Endothelial cell of umbilical vein (primary cell): ENCODE results near the gene FARP1. TPM values are rescaled to one million over a fixed set of nuclear protein-coding genes. Genes with fewer than 3 reads are reported as not detected.

Source experiments
- BruUV-seq: library from RNA; stranded (reverse); fragments of 400-500 nt; replicated peaks from 2 replicates; lab custom pipeline; 2021; lab: Mats Ljungman, UMichigan
- CTCF ChIA-PET: fragments of 300-600, 350-600 bp; sonication (Branson Sonifier 250); formaldehyde crosslinking; loops from one replicate; lab custom pipeline; 2021; ENCODE audit warnings: antibody characterized with exemption, inconsistent platforms; lab: Charles Lee
- POLR2A ChIA-PET: fragments of 300-600, 350-600 bp; sonication (Branson Sonifier 250); formaldehyde crosslinking; loops from one replicate; lab custom pipeline; 2021; ENCODE audit warnings: antibody characterized with exemption, inconsistent platforms; lab: Charles Lee
- DNase-seq: peaks from one replicate; pipeline ENCODE4 v3.0.0-alpha.2; 2011; ENCODE audit warnings: low read depth, low spot score
- FAIRE-seq: peaks from 2 replicates; lab custom pipeline; 2011; peaks lifted over from hg19 to GRCh38; lab: Jason Lieb, UNC
- H2AFZ ChIP-seq: 2 replicates; pipeline ENCODE4 v1.6.0; 2012; ENCODE audit warnings: low read depth, low read length, control low read depth, inconsistent platforms
- H3K27ac ChIP-seq: 2 replicates; pipeline ENCODE4 v1.5.1; 2011; ENCODE audit warnings: low read depth, mild to moderate bottlenecking, control low read depth, low read length, moderate library complexity; ENCODE audit not compliant: insufficient read depth
- H3K27me3 ChIP-seq, 2 experiments: 2 replicates each; pipeline versions ENCODE4 v1.6.0 to v1.6.1; 2011; ENCODE audit warnings: low read length in 2 of 2, mixed read lengths in 1 of 2; ENCODE audit not compliant: control insufficient read depth in 2 of 2, insufficient read depth in 2 of 2
- H3K36me3 ChIP-seq, 2 experiments: 2 replicates in 1 of 2; 3 replicates in 1 of 2; pipeline ENCODE4 v1.5.1; 2011; ENCODE audit warnings: low read length in 2 of 2, mild to moderate bottlenecking in 1 of 2, moderate library complexity in 1 of 2; ENCODE audit not compliant: control insufficient read depth in 2 of 2, insufficient read depth in 2 of 2; ENCODE audit errors: extremely low read depth in 1 of 2
- H3K4me1 ChIP-seq: 3 replicates; pipeline ENCODE4 v1.5.1; 2011; ENCODE audit warnings: mild to moderate bottlenecking, low read length; ENCODE audit not compliant: control insufficient read depth, insufficient read depth; ENCODE audit errors: extremely low read depth
- H3K4me2 ChIP-seq: 2 replicates; pipeline ENCODE4 v1.6.1; 2011; ENCODE audit warnings: low read length, control low read depth, mixed read lengths; ENCODE audit not compliant: insufficient read depth
- H3K4me3 ChIP-seq, 3 experiments: fragments of 200-600 bp in 1 of 3; sonication (generic), shearing (Covaris generic) in 1 of 3; replicated peaks in 1 of 3; 2 replicates each; pipeline ENCODE4 v1.5.1; 2011 to 2016; ENCODE audit warnings: control low read depth in 3 of 3, low read length in 3 of 3, mild to moderate bottlenecking in 2 of 3, inconsistent platforms in 1 of 3, low read depth in 1 of 3, moderate library complexity in 1 of 3; ENCODE audit not compliant: insufficient read depth in 1 of 3
- H3K79me2 ChIP-seq: 2 replicates; pipeline ENCODE4 v1.6.0; 2012; ENCODE audit warnings: low read length, inconsistent platforms; ENCODE audit not compliant: control insufficient read depth, insufficient read depth
- H3K9ac ChIP-seq: replicated peaks from 2 replicates; pipeline ENCODE3; 2011; ENCODE audit warnings: low read length, control low read depth; ENCODE audit not compliant: insufficient read depth; ENCODE audit errors: extremely low read depth
- H3K9me1 ChIP-seq: replicated peaks from 3 replicates; pipeline ENCODE4 v1.6.0; 2011; ENCODE audit warnings: mild to moderate bottlenecking, low read length; ENCODE audit not compliant: control insufficient read depth, insufficient read depth; ENCODE audit errors: extremely low read depth
- H3K9me3 ChIP-seq: replicated peaks from 2 replicates; pipeline ENCODE4 v1.5.1; 2012; ENCODE audit warnings: low read length, inconsistent platforms; ENCODE audit not compliant: control insufficient read depth, insufficient read depth
- H4K20me1 ChIP-seq: replicated peaks from 2 replicates; pipeline ENCODE3; 2011; ENCODE audit warnings: mild to moderate bottlenecking, low read length; ENCODE audit not compliant: control insufficient read depth, insufficient read depth; ENCODE audit errors: extremely low read depth
- EZH2 ChIP-seq: IDR thresholded peaks from 2 replicates; pipeline ENCODE4 v1.6.1; 2012; ENCODE audit warnings: borderline replicate concordance, low read depth, mild to moderate bottlenecking, moderate library complexity, low read length, inconsistent platforms; ENCODE audit not compliant: severe bottlenecking
- FOS ChIP-seq: IDR thresholded peaks from 2 replicates; pipeline ENCODE4 v1.6.1; 2011; ENCODE audit warnings: mild to moderate bottlenecking, low read length, moderate library complexity, borderline replicate concordance; ENCODE audit not compliant: insufficient read depth
- GATA2 ChIP-seq: IDR thresholded peaks from 2 replicates; pipeline ENCODE4 v1.7.0; 2011; ENCODE audit warnings: low read depth, mild to moderate bottlenecking, moderate library complexity, mixed read lengths, low read length; ENCODE audit not compliant: insufficient read length, insufficient read depth
- JUN ChIP-seq: IDR thresholded peaks from 2 replicates; pipeline ENCODE4 v1.6.1; 2011; ENCODE audit warnings: borderline replicate concordance, low read depth; ENCODE audit not compliant: insufficient read length, insufficient read depth
- MAX ChIP-seq: IDR thresholded peaks from 2 replicates; pipeline ENCODE4 v1.6.1; 2011; ENCODE audit not compliant: insufficient read depth, insufficient read length
- MYC ChIP-seq: IDR thresholded peaks from one replicate; pipeline ENCODE4 v1.6.1; 2011; ENCODE audit warnings: mild to moderate bottlenecking, low read depth, low read length
- POLR2A ChIP-seq: IDR thresholded peaks from 2 replicates; pipeline ENCODE4 v1.6.1; 2012; ENCODE audit warnings: low read depth, mild to moderate bottlenecking, control low read depth, low read length
- POLR2AphosphoS5 ChIP-seq: IDR thresholded peaks from 2 replicates; pipeline ENCODE4 v1.6.1; 2012; ENCODE audit warnings: low read depth, mild to moderate bottlenecking, control low read depth, low read length, moderate library complexity; ENCODE audit not compliant: insufficient read depth
- dilution Hi-C: fragments of 300-500 bp; cut with MboI; formaldehyde crosslinking; loops from one replicate; pipeline ENCODE4 v1.15.0; 2019; ENCODE audit warnings: low sequenced_read_pairs; ENCODE audit not compliant: extremely low pct_ligation_motif_present
- intact Hi-C: fragments of 100-400 bp; cut with micrococcal nuclease; formaldehyde crosslinking; loops from one replicate; pipeline ENCODE4 v1.10.0; 2022
- polyA plus RNA-seq, 4 experiments: library from polyadenylated mRNA; depleted of rRNA in 3 of 4; stranded (reverse) in 3 of 4; unstranded in 1 of 4; fragments of >200 nt; gene quantifications; 2 replicates each; pipeline versions ENCODE4 v1.2.1 to v1.2.3, GENCODE V29; 2011 to 2012; ENCODE audit warnings: missing spikeins in 1 of 4
- total RNA-seq: library from RNA; stranded (reverse); gene quantifications from 2 replicates; pipeline ENCODE4 v1.2.3, GENCODE V29; 2021
- TF ChIP-seq, protein P1 (sequence below), 2 donors: IDR thresholded peaks; 1 replicate in 1 of 2; 2 replicates in 1 of 2; pipeline ENCODE4 v1.5.1; 2011; ENCODE audit warnings: low read length in 2 of 2, mild to moderate bottlenecking in 2 of 2, moderate library complexity in 2 of 2, control low read depth in 1 of 2, inconsistent platforms in 1 of 2, low read depth in 1 of 2; ENCODE audit not compliant: insufficient read depth in 1 of 2; ENCODE audit errors: extremely low read depth in 1 of 2

Gene FARP1
- total and polyA plus RNA-seq, 2 donors (not counting 3 experiments of a cell fraction or from before 2014, with no cell fraction given): 19.0 to 77.7 TPM

- CTCF ChIA-PET: no interaction called here
- Histone ChIP-seq H4K20me1 (no peaks in the 10 kb centered on the region), H3K4me3 (no peak overlapping the region), H3K9me3 (no peaks in the 10 kb centered on the region), H2AFZ (no peak overlapping the region), H3K9me1 (no peaks in the 10 kb centered on the region), H3K4me1 (peaks cover 25% of the 10 kb centered on the region), H3K79me2 (no peaks in the 10 kb centered on the region), H3K36me3 (no peaks in the 10 kb centered on the region), H3K27ac (no peak overlapping the region), H3K9ac (no peak overlapping the region), H3K27me3 (no peaks in the 10 kb centered on the region), H3K4me2 (no peak overlapping the region)
- dilution Hi-C loops (no loop called here), intact Hi-C loops (no loop called here)
- FAIRE-seq (no peak), DNase-seq (no peak)
- no peak for TF ChIP-seq EZH2
- POLR2A ChIA-PET: no interaction called here
- no TSS peak for BruUV-seq
Measured at GRCh38 chr13:98254513-98254912, 111.6 kb downstream of the FARP1 start.

DNA sequence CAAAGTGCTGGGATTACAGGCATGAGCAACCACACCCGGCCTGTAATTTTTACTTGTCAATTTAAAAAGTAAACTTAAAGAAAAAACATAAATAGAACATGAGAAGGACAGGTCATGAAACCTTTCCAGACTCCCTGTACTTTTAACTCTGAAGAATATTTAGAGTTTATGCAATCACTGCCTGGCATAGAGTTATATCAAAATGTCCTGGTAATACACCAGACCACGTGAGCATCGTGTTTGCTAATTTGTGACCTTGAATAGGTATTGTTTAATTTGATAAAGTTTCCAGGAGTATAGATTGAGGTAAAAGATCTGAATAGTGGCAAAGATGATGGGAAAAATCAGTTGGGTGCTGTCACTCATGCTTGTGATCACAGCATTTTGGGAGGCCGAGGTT lies 115.3 kb downstream of the FARP1 start:
- Histone ChIP-seq H3K9ac (no peak overlapping the region), H2AFZ (no peak overlapping the region), H3K4me2 (no peak overlapping the region), H3K9me3 (no peaks in the 10 kb centered on the region), H3K27ac (no peak overlapping the region), H3K36me3 (no peaks in the 10 kb centered on the region), H3K79me2 (no peaks in the 10 kb centered on the region), H4K20me1 (no peaks in the 10 kb centered on the region), H3K9me1 (no peaks in the 10 kb centered on the region), H3K4me1 (peaks cover 16% of the 10 kb centered on the region), H3K27me3 (no peaks in the 10 kb centered on the region), H3K4me3 (no peak overlapping the region)
- no peak for FAIRE-seq
- intact Hi-C loops: no loop called here
- no peak for DNase-seq
- dilution Hi-C loops: no loop called here
- BruUV-seq: no TSS peak
- ChIA-PET POLR2A (no interaction called here), CTCF (interaction anchor here (0.5 kb wide), 1 partner anchor 42 kb away, joined by 3 read pairs; no protein-coding TSS in a partner anchor)
- no peak for TF ChIP-seq POLR2A
- no peak for TF ChIP-seq EZH2
- no peak for TF ChIP-seq MAX
- TF ChIP-seq GATA2: no peak
- no peak for TF ChIP-seq FOS
- no peak for TF ChIP-seq MYC
- TF ChIP-seq JUN: no peak
- TF ChIP-seq POLR2AphosphoS5: no peak
- TF ChIP-seq, protein P1, sequence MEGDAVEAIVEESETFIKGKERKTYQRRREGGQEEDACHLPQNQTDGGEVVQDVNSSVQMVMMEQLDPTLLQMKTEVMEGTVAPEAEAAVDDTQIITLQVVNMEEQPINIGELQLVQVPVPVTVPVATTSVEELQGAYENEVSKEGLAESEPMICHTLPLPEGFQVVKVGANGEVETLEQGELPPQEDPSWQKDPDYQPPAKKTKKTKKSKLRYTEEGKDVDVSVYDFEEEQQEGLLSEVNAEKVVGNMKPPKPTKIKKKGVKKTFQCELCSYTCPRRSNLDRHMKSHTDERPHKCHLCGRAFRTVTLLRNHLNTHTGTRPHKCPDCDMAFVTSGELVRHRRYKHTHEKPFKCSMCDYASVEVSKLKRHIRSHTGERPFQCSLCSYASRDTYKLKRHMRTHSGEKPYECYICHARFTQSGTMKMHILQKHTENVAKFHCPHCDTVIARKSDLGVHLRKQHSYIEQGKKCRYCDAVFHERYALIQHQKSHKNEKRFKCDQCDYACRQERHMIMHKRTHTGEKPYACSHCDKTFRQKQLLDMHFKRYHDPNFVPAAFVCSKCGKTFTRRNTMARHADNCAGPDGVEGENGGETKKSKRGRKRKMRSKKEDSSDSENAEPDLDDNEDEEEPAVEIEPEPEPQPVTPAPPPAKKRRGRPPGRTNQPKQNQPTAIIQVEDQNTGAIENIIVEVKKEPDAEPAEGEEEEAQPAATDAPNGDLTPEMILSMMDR (IDR thresholded peaks at IDR 0.05; ENCODE audit: extremely low read depth in 1 of 2, insufficient read depth in 1 of 2, low read depth in 1 of 2, low read length in 2 of 2): no peak
